Choroid plexus epithelial cell (primary cell): Measurements from ENCODE around the gene TEAD3.
A peak's percentile ranks its signal among the peaks of the same experiment; 100 is the strongest.

ENCODE experiments used
- DNase-seq: peaks from one replicate; pipeline ENCODE4 v3.0.0-alpha.2; 2010; ENCODE audit warnings: low read depth
- H3K4me3 ChIP-seq: 2 replicates; pipeline ENCODE4 v1.5.1; 2011; ENCODE audit warnings: low read depth, mild to moderate bottlenecking, control low read depth, low read length, moderate library complexity
- TF ChIP-seq, protein P1 (sequence below): conservative IDR thresholded peaks from 2 replicates; pipeline ENCODE4 v1.5.1; 2011; ENCODE audit warnings: low read depth, mild to moderate bottlenecking, control low read depth, inconsistent platforms, low read length, moderate library complexity

The TEAD3 gene

DNA sequence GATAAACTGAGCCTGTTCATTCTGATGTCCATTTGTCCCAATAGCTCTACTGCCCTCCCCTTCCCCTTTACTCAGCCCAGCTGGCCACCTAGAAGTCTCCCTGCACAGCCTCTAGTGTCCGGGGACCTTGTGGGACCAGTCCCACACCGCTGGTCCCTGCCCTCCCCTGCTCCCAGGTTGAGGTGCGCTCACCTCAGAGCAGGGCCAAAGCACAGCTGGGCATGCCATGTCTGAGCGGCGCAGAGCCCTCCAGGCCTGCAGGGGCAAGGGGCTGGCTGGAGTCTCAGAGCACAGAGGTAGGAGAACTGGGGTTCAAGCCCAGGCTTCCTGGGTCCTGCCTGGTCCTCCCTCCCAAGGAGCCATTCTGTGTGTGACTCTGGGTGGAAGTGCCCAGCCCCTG, 69.4 kb downstream of the TEAD3 start:
- no peak overlapping the region for H3K4me3 ChIP-seq
- DNase-seq: no peak

DNA sequence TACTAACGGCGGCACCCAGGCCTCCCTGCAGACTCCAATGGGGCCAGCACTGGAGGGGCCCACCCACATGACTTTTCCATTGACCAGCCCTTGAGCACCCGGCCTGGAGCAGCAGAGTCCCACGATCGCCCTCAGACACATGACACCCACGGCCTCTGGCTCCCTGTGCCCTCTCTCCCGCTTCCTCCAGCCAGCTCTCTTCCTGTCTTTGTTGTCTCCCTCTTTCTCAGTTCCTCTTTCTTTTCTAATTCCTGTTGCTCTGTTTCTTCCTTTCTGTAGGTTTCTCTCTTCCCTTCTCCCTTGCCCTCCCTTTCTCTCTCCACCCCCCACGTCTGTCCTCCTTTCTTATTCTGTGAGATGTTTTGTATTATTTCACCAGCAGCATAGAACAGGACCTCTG, 70.8 kb downstream of the TEAD3 start:
- H3K4me3 ChIP-seq: no peak overlapping the region
- DNase-seq: no peak
- TF ChIP-seq, protein P1, sequence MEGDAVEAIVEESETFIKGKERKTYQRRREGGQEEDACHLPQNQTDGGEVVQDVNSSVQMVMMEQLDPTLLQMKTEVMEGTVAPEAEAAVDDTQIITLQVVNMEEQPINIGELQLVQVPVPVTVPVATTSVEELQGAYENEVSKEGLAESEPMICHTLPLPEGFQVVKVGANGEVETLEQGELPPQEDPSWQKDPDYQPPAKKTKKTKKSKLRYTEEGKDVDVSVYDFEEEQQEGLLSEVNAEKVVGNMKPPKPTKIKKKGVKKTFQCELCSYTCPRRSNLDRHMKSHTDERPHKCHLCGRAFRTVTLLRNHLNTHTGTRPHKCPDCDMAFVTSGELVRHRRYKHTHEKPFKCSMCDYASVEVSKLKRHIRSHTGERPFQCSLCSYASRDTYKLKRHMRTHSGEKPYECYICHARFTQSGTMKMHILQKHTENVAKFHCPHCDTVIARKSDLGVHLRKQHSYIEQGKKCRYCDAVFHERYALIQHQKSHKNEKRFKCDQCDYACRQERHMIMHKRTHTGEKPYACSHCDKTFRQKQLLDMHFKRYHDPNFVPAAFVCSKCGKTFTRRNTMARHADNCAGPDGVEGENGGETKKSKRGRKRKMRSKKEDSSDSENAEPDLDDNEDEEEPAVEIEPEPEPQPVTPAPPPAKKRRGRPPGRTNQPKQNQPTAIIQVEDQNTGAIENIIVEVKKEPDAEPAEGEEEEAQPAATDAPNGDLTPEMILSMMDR: no peak

More for the DNA sequence above, 69.4 kb downstream of the TEAD3 start:
- TF ChIP-seq, protein P1: no peak

DNA sequence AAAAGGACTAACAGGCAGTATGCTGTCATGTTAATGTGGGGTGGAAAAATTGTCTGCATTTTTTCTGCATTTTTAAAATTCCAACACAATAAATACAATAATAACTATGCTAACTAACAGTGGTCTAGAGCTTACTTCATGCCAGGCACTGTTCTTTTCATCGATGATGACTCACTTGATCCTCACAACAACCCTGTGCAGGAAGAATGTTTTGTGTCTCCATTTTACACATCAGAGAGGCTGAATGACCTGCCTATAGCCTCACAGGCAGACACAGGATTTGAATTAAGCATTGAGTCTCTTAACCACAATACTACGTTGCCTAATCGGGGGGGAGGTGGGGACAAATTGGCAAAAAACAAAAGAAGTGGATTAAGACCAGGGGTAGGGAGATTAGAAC, 71.6 kb downstream of the TEAD3 start:
- no peak overlapping the region for H3K4me3 ChIP-seq
- TF ChIP-seq, protein P1: no peak
- DNase-seq: peak; percentile 97
